HepG2 (cell line): ENCODE results near the gene AGTPBP1. TPM values are rescaled to one million over a fixed set of nuclear protein-coding genes. Genes with fewer than 3 reads are reported as not detected.

Experiments used
- ATAC-seq: fragments of 200-7000 bp; cut with Tn5 transposase; 3 replicates; pipeline ENCODE4 v1.9.1; 2020; ENCODE audit warnings: mild to moderate bottlenecking, moderate library complexity
- BruUV-seq: library from RNA; stranded (reverse); fragments of 400-500 nt; replicated peaks from 2 replicates; lab custom pipeline; 2021; lab: Mats Ljungman, UMichigan
- CTCF ChIA-PET: fragments of 300-600 bp; formaldehyde crosslinking; extraction: SDS; loops from one replicate; lab custom pipeline; 2021; ENCODE audit warnings: low total read pairs, inconsistent platforms, low intra/inter-chr PET ratio; lab: Yijun Ruan, JAX
- POLR2A ChIA-PET: fragments of 350-600 bp; sonication (Branson Sonifier 250); formaldehyde crosslinking; loops from one replicate; lab custom pipeline; 2020; ENCODE audit warnings: antibody characterized with exemption, inconsistent platforms; lab: Yijun Ruan, JAX
- DNase-seq: peaks from one replicate; pipeline ENCODE4 v3.0.0-alpha.2; 2015; ENCODE audit warnings: low spot score
- FAIRE-seq: peaks from 3 replicates; lab custom pipeline; 2011; peaks lifted over from hg19 to GRCh38; lab: Jason Lieb, UNC
- H2AFZ ChIP-seq: one replicate; pipeline ENCODE4 v1.6.1; 2011; ENCODE audit warnings: low read length, inconsistent platforms
- H3K27ac ChIP-seq: fragments of 300-600 bp; 3 replicates; pipeline ENCODE4 v1.8.0; 2011; ENCODE audit warnings: mixed run types, mild to moderate bottlenecking, mixed read lengths, low read length, inconsistent platforms; ENCODE audit not compliant: insufficient read depth; ENCODE audit errors: extremely low read length
- H3K27me3 ChIP-seq, 2 experiments: fragments of 200-600 bp in 1 of 2; 2 replicates in 1 of 2; 3 replicates in 1 of 2; pipeline versions ENCODE4 v1.6.0 to v1.8.0; 2011; ENCODE audit warnings: low read length in 2 of 2, mild to moderate bottlenecking in 2 of 2, moderate library complexity in 2 of 2, inconsistent platforms in 1 of 2; ENCODE audit not compliant: insufficient read depth in 2 of 2, control insufficient read depth in 1 of 2
- H3K36me3 ChIP-seq, 2 experiments: fragments of 200-600 bp in 1 of 2; replicated peaks in 1 of 2; 2 replicates in 1 of 2; 3 replicates in 1 of 2; pipeline versions ENCODE4 v1.5.1 to v1.8.0; 2011; ENCODE audit warnings: low read length in 2 of 2, inconsistent platforms in 1 of 2; ENCODE audit not compliant: insufficient read depth in 2 of 2, control insufficient read depth in 1 of 2
- H3K4me1 ChIP-seq: 2 replicates; pipeline ENCODE4 v1.5.1; 2012; ENCODE audit warnings: low read length, inconsistent platforms; ENCODE audit not compliant: insufficient read depth
- H3K4me2 ChIP-seq: 2 replicates; pipeline ENCODE4 v1.6.0; 2011; ENCODE audit warnings: low read depth, low read length, inconsistent platforms
- H3K4me3 ChIP-seq, 3 experiments: fragments of 200-600 bp in 1 of 3; sonication (generic), shearing (Covaris generic) in 1 of 3; replicated peaks in 1 of 3; 2 replicates each; pipeline ENCODE4 v1.5.1; 2011 to 2016; ENCODE audit warnings: low read length in 3 of 3, inconsistent platforms in 2 of 3, low read depth in 2 of 3, mild to moderate bottlenecking in 2 of 3, control low read depth in 1 of 3, mixed read lengths in 1 of 3; ENCODE audit not compliant: insufficient read depth in 1 of 3
- H3K79me2 ChIP-seq: one replicate; pipeline ENCODE4 v1.6.1; 2011; ENCODE audit warnings: low read length, inconsistent platforms; ENCODE audit not compliant: insufficient read depth
- H3K9ac ChIP-seq: 2 replicates; pipeline ENCODE4 v1.6.0; 2011; ENCODE audit warnings: mild to moderate bottlenecking, low read depth, low read length, inconsistent platforms; ENCODE audit not compliant: insufficient read depth
- H3K9me3 ChIP-seq: 2 replicates; pipeline ENCODE4 v1.5.1; 2012; ENCODE audit warnings: mild to moderate bottlenecking, low read length
- H4K20me1 ChIP-seq: 2 replicates; pipeline ENCODE4 v1.6.0; 2011; ENCODE audit warnings: inconsistent platforms, mild to moderate bottlenecking, low read length, moderate library complexity; ENCODE audit not compliant: insufficient read depth
- CBX1 ChIP-seq: IDR thresholded peaks from one replicate; pipeline ENCODE4 v1.6.1; 2016; ENCODE audit warnings: antibody characterized with exemption, low read depth
- CREB1 ChIP-seq, 2 experiments: fragments of 450-650 bp in 1 of 2; IDR thresholded peaks; 2 replicates each; pipeline ENCODE4 v1.6.1; 2016 to 2017; ENCODE audit warnings: control low read depth in 1 of 2, mild to moderate bottlenecking in 1 of 2, missing compliant biosample characterization in 1 of 2, missing genetic modification characterization in 1 of 2
- ELF4 ChIP-seq: sonication (generic); formaldehyde crosslinking; IDR thresholded peaks from 2 replicates; pipeline ENCODE4 v1.5.0; 2020; ENCODE audit warnings: missing genetic modification reagents, mild to moderate bottlenecking, moderate library complexity, borderline replicate concordance
- PPARG ChIP-seq: conservative IDR thresholded peaks from 2 replicates; pipeline ENCODE4 v1.6.1; 2016; ENCODE audit warnings: missing biosample characterization, missing genetic modification reagents
- RARA ChIP-seq: IDR thresholded peaks from 2 replicates; pipeline ENCODE4 v1.6.1; 2016; ENCODE audit warnings: missing genetic modification reagents, missing compliant biosample characterization
- ZNF430 ChIP-seq: sonication (generic); formaldehyde crosslinking; IDR thresholded peaks from 2 replicates; pipeline ENCODE4 v1.9.0; 2021; ENCODE audit warnings: mild to moderate bottlenecking, missing genetic modification reagents
- ZSCAN12 ChIP-seq: sonication (generic); formaldehyde crosslinking; IDR thresholded peaks from 2 replicates; pipeline ENCODE4 v1.9.0; 2021; ENCODE audit warnings: mild to moderate bottlenecking, missing genetic modification reagents
- WGBS: methylation state at CpG from one replicate; pipeline ENCODE4 v1.1.6; 2017; ENCODE audit warnings: low lambda C conversion rate; 5-methylcytosine and 5-hydroxymethylcytosine counted together
- in situ Hi-C: cut with HindIII; loops from 2 replicates; pipeline ENCODE4 v1.10.0; 2017; ENCODE audit warnings: low pct_unique_long_range_greater_than_20kb; ENCODE audit not compliant: extremely low pct_ligation_motif_present
- intact Hi-C: fragments of 100-400 bp; cut with micrococcal nuclease; formaldehyde crosslinking; loops from one replicate; pipeline ENCODE4 v1.10.0; 2022; ENCODE audit not compliant: unreplicated experiment
- polyA plus RNA-seq, 8 experiments: library from polyadenylated mRNA; depleted of rRNA in 3 of 8; stranded (reverse) in 7 of 8; unstranded in 1 of 8; fragments of >200 nt; fragmentation: Illumina TruSeq in 4 of 8; extraction: Trizol in 4 of 8; gene quantifications; 2 replicates each; pipeline versions ENCODE4 v1.2.1 to v1.2.3, GENCODE V29; 2011 to 2016; ENCODE audit warnings: low read depth in 4 of 8, missing spikeins in 1 of 8, mixed read lengths in 1 of 8; ENCODE audit not compliant: insufficient read depth in 1 of 8
- total RNA-seq, 5 experiments: library from RNA; depleted of rRNA; stranded (reverse); fragments of >200 nt; fragmentation: Illumina TruSeq; extraction: Trizol; gene quantifications; 2 replicates each; pipeline ENCODE4 v1.2.3, GENCODE V29; 2016; ENCODE audit warnings: low read depth in 1 of 5
- TF ChIP-seq, protein P1 (sequence below): sonication (generic); formaldehyde crosslinking; IDR thresholded peaks from 2 replicates; pipeline ENCODE4 v1.5.1; 2020; ENCODE audit warnings: missing genetic modification reagents, mild to moderate bottlenecking, borderline replicate concordance

AGTPBP1 gene
- total and polyA plus RNA-seq, 2 of the 13 experiments (the other 11 are each of a cell fraction or from before 2014, with no cell fraction given): 9.7 to 22.3 TPM

- no peak for TF ChIP-seq PPARG (CRISPR knock-in tag)
- TF ChIP-seq RARA: no peak
- no peak for TF ChIP-seq ZSCAN12
- no peak for TF ChIP-seq CBX1
- TF ChIP-seq ELF4 (CRISPR knock-in tag): no peak
- TF ChIP-seq, all 625 proteins: peak for 0
- no peak overlapping the region for H2AFZ ChIP-seq
- DNase-seq (no peak), FAIRE-seq (no peak), ATAC-seq (no peak)
- in situ Hi-C loops (no loop called here), intact Hi-C loops (no loop called here)
- H3K4me2 ChIP-seq: no peak overlapping the region
- CTCF ChIA-PET: no interaction called here
- no peaks in the 10 kb centered on the region for H3K36me3 ChIP-seq
- H3K4me1 ChIP-seq: 0 out of 2 replicates have a peak, but pooled peaks cover 7% of the 10 kb centered on the region
- no peaks in the 10 kb centered on the region for H3K79me2 ChIP-seq
- 94% methylated on average over 6 of the region's 6 CpGs for WGBS
- no TSS peak for BruUV-seq
- H3K27me3 ChIP-seq: no peaks in the 10 kb centered on the region
- no peak overlapping the region for H3K27ac ChIP-seq
- no peaks in the 10 kb centered on the region for H3K9me3 ChIP-seq
- H3K4me3 ChIP-seq: no peak overlapping the region
- H4K20me1 ChIP-seq: no peaks in the 10 kb centered on the region
- no peak overlapping the region for H3K9ac ChIP-seq
- POLR2A ChIA-PET: no interaction called here
These were observed 24.5 kb downstream of the AGTPBP1 start for GRCh38 chr9:85717220-85717619.

- 92% methylated on average over 5 of the region's 5 CpGs for WGBS
- ATAC-seq (no peak), FAIRE-seq (no peak), DNase-seq (no peak)
- H2AFZ ChIP-seq: no peak overlapping the region
- CTCF ChIA-PET: no interaction called here
- H4K20me1 ChIP-seq: no peaks in the 10 kb centered on the region
- H3K9me3 ChIP-seq: no peaks in the 10 kb centered on the region
- H3K4me3 ChIP-seq: no peak overlapping the region
- in situ Hi-C loops: no loop called here
- BruUV-seq: no TSS peak
- H3K79me2 ChIP-seq: no peaks in the 10 kb centered on the region
- H3K9ac ChIP-seq: no peak overlapping the region
- POLR2A ChIA-PET: no interaction called here
- no peak overlapping the region for H3K27ac ChIP-seq
- TF ChIP-seq ZNF430 (CRISPR knock-in tag): no peak
- TF ChIP-seq CREB1 (IDR thresholded peaks at IDR 0.05): no peak
- no peak for TF ChIP-seq CREB1 (CRISPR knock-in tag; IDR thresholded peaks at IDR 0.05)
- TF ChIP-seq, protein P1, sequence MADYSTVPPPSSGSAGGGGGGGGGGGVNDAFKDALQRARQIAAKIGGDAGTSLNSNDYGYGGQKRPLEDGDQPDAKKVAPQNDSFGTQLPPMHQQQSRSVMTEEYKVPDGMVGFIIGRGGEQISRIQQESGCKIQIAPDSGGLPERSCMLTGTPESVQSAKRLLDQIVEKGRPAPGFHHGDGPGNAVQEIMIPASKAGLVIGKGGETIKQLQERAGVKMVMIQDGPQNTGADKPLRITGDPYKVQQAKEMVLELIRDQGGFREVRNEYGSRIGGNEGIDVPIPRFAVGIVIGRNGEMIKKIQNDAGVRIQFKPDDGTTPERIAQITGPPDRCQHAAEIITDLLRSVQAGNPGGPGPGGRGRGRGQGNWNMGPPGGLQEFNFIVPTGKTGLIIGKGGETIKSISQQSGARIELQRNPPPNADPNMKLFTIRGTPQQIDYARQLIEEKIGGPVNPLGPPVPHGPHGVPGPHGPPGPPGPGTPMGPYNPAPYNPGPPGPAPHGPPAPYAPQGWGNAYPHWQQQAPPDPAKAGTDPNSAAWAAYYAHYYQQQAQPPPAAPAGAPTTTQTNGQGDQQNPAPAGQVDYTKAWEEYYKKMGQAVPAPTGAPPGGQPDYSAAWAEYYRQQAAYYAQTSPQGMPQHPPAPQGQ (CRISPR knock-in tag): no peak
- TF ChIP-seq, all 625 proteins: peak for 0
- 0 out of 2 replicates have a peak, but pooled peaks cover 7% of the 10 kb centered on the region for H3K4me1 ChIP-seq
- H3K4me2 ChIP-seq: no peak overlapping the region
- intact Hi-C loops: no loop called here
- no peaks in the 10 kb centered on the region for H3K36me3 ChIP-seq
- no peaks in the 10 kb centered on the region for H3K27me3 ChIP-seq
These were observed 25.5 kb downstream of the AGTPBP1 start for GRCh38 chr9:85716031-85716877.
